GM12892 (cell line): ENCODE results near the gene ANKRD44.

Source experiments
- POLR2A ChIP-seq: IDR thresholded peaks from 2 replicates; pipeline ENCODE4 v1.6.1; 2011; ENCODE audit warnings: low read depth, low read length, control low read depth
- TAF1 ChIP-seq: IDR thresholded peaks from 2 replicates; pipeline ENCODE4 v1.6.1; 2011; ENCODE audit warnings: low read depth, mild to moderate bottlenecking, control low read depth, low read length, borderline replicate concordance

- TF ChIP-seq TAF1 (no peak), POLR2A (no peak)
Measured at GRCh38 chr2:197028230-197028629, 282.4 kb downstream of the ANKRD44 start.
